GM12878 (cell line): Measurements from ENCODE around the gene PROCA1. TPM values are rescaled to one million over a fixed set of nuclear protein-coding genes. Genes with fewer than 3 reads are reported as not detected.

Experiments used
- EP300 ChIP-seq, 2 experiments: fragments of 150-350 bp in 1 of 2; IDR thresholded peaks; 2 replicates each; pipeline ENCODE4 v1.6.1; 2011 to 2012; ENCODE audit warnings: low read depth in 2 of 2, low read length in 2 of 2, borderline replicate concordance in 1 of 2, improper control_type of control experiment in 1 of 2, inconsistent platforms in 1 of 2; ENCODE audit not compliant: control insufficient read depth in 1 of 2
- GATAD2B ChIP-seq: fragments of 450-650 bp; conservative IDR thresholded peaks from 2 replicates; pipeline ENCODE4 v1.6.1; 2017; ENCODE audit warnings: low read depth, mild to moderate bottlenecking, moderate library complexity
- HDAC2 ChIP-seq: fragments of 200-600 bp; sonication (generic); IDR thresholded peaks from 2 replicates; pipeline ENCODE4 v1.6.1; 2017
- MLLT1 ChIP-seq: fragments of 450-650 bp; IDR thresholded peaks from 2 replicates; pipeline ENCODE4 v1.6.1; 2016; ENCODE audit warnings: mild to moderate bottlenecking
- MYB ChIP-seq: fragments of 150-350 bp; IDR thresholded peaks from 2 replicates; pipeline ENCODE4 v1.6.1; 2014; ENCODE audit warnings: mild to moderate bottlenecking, low read depth, low read length, borderline replicate concordance
- NFYB ChIP-seq: IDR thresholded peaks from 2 replicates; pipeline ENCODE4 v1.6.1; 2011; ENCODE audit warnings: low read depth, mild to moderate bottlenecking, low read length, improper control_type of control experiment, moderate library complexity; ENCODE audit not compliant: insufficient read depth
- NKRF ChIP-seq: fragments of 450-650 bp; conservative IDR thresholded peaks from 2 replicates; pipeline ENCODE4 v1.6.1; 2017; ENCODE audit warnings: mild to moderate bottlenecking, moderate library complexity
- POU2F2 ChIP-seq: IDR thresholded peaks from 3 replicates; pipeline ENCODE4 v1.6.1; 2011; ENCODE audit warnings: low read depth, mild to moderate bottlenecking, low read length, borderline replicate concordance
- RAD21 ChIP-seq: IDR thresholded peaks from 2 replicates; pipeline ENCODE4 v1.6.1; 2011; ENCODE audit warnings: mild to moderate bottlenecking, low read depth, low read length, moderate library complexity; ENCODE audit not compliant: insufficient read depth
- RB1 ChIP-seq: fragments of 450-650 bp; formaldehyde crosslinking; IDR thresholded peaks from 2 replicates; pipeline ENCODE4 v1.6.1; 2017; ENCODE audit warnings: mild to moderate bottlenecking, borderline replicate concordance
- RELB ChIP-seq: fragments of 450-650 bp; IDR thresholded peaks from 2 replicates; pipeline ENCODE4 v1.6.1; 2017; ENCODE audit warnings: low read depth, mild to moderate bottlenecking, moderate library complexity
- REST ChIP-seq: IDR thresholded peaks from 2 replicates; pipeline ENCODE4 v1.6.1; 2012; ENCODE audit warnings: mild to moderate bottlenecking, low read depth, low read length
- RFX5 ChIP-seq: IDR thresholded peaks from 2 replicates; pipeline ENCODE4 v1.6.1; 2011; ENCODE audit warnings: low read depth, low read length, improper control_type of control experiment
- SUZ12 ChIP-seq: fragments of 200-600 bp; sonication (generic); IDR thresholded peaks from one replicate; pipeline ENCODE4 v1.6.1; 2018; ENCODE audit warnings: antibody characterized with exemption, mild to moderate bottlenecking; ENCODE audit not compliant: unreplicated experiment
- TCF12 ChIP-seq: IDR thresholded peaks from 2 replicates; pipeline ENCODE4 v1.6.1; 2011; ENCODE audit warnings: low read depth, mild to moderate bottlenecking, low read length
- ZBED1 ChIP-seq: IDR thresholded peaks from 2 replicates; pipeline ENCODE4 v1.6.1; 2016; ENCODE audit warnings: borderline replicate concordance
- polyA plus RNA-seq, 11 experiments: library from polyadenylated mRNA; depleted of rRNA in 4 of 11; unstranded in 6 of 11; stranded (reverse) in 5 of 11; fragments of >200 nt; fragmentation: Nextera tagmentation in 4 of 11; fragmentation: Illumina TruSeq in 1 of 11; extraction: Ambion mirVana in 4 of 11; extraction: Trizol in 1 of 11; gene quantifications; 1 replicate in 1 of 11; 2 replicates in 10 of 11; pipeline versions ENCODE4 v1.2.1 to v1.2.3, GENCODE V29; 2011 to 2016; ENCODE audit warnings: inconsistent platforms in 2 of 11, missing spikeins in 2 of 11, low read depth in 1 of 11
- total RNA-seq, 4 experiments: library from RNA; depleted of rRNA in 3 of 4; stranded (reverse); fragments of >200 nt in 3 of 4; fragmentation: Illumina TruSeq in 1 of 4; extraction: Trizol in 1 of 4; gene quantifications; 2 replicates each; pipeline versions ENCODE4 v1.2.1 to v1.2.3, GENCODE V29; 2013 to 2021

PROCA1 gene
- total and polyA plus RNA-seq, 10 of the 15 experiments (the other 5 are each of a cell fraction or from before 2014, with no cell fraction given): 0.35 to 4.8 (median 1.4) TPM

GRCh38 chr17:28726627-28727491 lies 15.2 kb upstream of the PROCA1 start (continued):
- TF ChIP-seq RB1: peak; percentile 58; the same call in 1 of the 2 replicates
- no peak for TF ChIP-seq HDAC2
- TF ChIP-seq RFX5: 0 out of 2 replicates have a peak, but pooled peaks have one; percentile 9
- peak; percentile 91 for TF ChIP-seq NKRF
- TF ChIP-seq RELB: peak; percentile 95
- no peak for TF ChIP-seq ZBED1
- peak; percentile 43; the same call in 1 of the 2 replicates for TF ChIP-seq MLLT1
- no peak for TF ChIP-seq NFYB
- peak; percentile 22; the same call in 2 of the 3 replicates for TF ChIP-seq POU2F2
- TF ChIP-seq EP300 (IDR thresholded peaks at IDR 0.05; ENCODE audit: borderline replicate concordance in 1 of 2, control insufficient read depth in 1 of 2, low read depth in 2 of 2, low read length in 2 of 2): peak; percentile 67 to 77; a peak in 3 of 4 replicates
- TF ChIP-seq SUZ12: no peak
- TF ChIP-seq TCF12: 0 out of 2 replicates have a peak, but pooled peaks have one; percentile 74
- TF ChIP-seq RAD21: peak; percentile 98
- TF ChIP-seq GATAD2B: peak; percentile 64
- no peak for TF ChIP-seq REST
- TF ChIP-seq MYB: no peak
